ENCODE data around the gene PPIF. TPM values are rescaled to one million over a fixed set of nuclear protein-coding genes. Genes with fewer than 3 reads are reported as not detected.

The PPIF gene
- total RNA-seq, 2 donors from 2014 or later: 50.4 to 51.0 TPM

DNA sequence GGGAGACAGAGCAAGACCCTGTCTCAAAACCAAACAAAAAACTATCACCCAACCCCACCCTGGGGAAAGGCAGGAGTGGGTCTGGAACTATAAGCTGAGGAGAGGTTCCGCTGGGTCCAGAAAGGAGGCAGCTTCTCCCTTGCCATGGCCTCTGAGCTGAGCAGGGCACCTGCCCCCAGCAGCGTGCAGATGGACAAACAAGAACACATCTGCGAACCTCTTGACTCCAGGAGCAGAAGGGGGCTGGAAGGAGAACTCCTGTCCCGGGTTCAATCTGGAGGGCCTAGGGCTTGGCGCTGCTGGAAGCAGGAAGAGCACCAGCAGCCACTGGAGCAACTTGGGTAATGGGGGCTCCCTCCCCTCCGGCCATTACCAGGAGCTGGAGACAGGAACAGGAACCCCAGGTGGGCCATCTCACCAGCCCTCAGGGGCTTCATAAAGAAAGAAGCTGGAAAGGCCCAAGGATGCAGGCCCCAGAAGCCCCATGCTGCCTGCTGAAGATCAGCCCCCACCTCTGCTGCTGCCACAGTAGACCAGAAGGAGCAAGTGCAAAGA lies 19.0 kb upstream of the PPIF start:
- Mint-ChIP-seq H3K36me3 (ENCODE audit: low read depth) (peaks cover 3% of the 10 kb centered on the region), H3K9me3 (peaks cover 7% of the 10 kb centered on the region), H3K27me3 (ENCODE audit: insufficient read depth) (peaks cover 3% of the 10 kb centered on the region), H3K4me3 (no peak overlapping the region), H3K4me1 (no peaks in the 10 kb centered on the region), H3K27ac (no peak overlapping the region)
- H3K27ac ChIP-seq (ENCODE audit: low read depth, low read length): no peak overlapping the region
- no peak for DNase-seq
- TF ChIP-seq, protein P1, sequence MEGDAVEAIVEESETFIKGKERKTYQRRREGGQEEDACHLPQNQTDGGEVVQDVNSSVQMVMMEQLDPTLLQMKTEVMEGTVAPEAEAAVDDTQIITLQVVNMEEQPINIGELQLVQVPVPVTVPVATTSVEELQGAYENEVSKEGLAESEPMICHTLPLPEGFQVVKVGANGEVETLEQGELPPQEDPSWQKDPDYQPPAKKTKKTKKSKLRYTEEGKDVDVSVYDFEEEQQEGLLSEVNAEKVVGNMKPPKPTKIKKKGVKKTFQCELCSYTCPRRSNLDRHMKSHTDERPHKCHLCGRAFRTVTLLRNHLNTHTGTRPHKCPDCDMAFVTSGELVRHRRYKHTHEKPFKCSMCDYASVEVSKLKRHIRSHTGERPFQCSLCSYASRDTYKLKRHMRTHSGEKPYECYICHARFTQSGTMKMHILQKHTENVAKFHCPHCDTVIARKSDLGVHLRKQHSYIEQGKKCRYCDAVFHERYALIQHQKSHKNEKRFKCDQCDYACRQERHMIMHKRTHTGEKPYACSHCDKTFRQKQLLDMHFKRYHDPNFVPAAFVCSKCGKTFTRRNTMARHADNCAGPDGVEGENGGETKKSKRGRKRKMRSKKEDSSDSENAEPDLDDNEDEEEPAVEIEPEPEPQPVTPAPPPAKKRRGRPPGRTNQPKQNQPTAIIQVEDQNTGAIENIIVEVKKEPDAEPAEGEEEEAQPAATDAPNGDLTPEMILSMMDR (conservative IDR thresholded peaks at IDR 0.05): no peak
- 91 to 97% methylated on average over 3 to 6 of the region's 6 CpGs for WGBS, 2 experiments (ENCODE audit: insufficient coverage in 1 of 2, insufficient read length in 1 of 2)
- H3K4me1 ChIP-seq (ENCODE audit: control insufficient read depth, insufficient read depth, low read length): no peaks in the 10 kb centered on the region
- H3K36me3 ChIP-seq (ENCODE audit: control insufficient read depth, insufficient read depth, low read length): no peaks in the 10 kb centered on the region
- H3K9me3 ChIP-seq (ENCODE audit: control insufficient read depth, low read length): no peaks in the 10 kb centered on the region
- H3K9ac ChIP-seq (ENCODE audit: extremely low read depth, low read length, poor library complexity, severe bottlenecking): no peak overlapping the region
- no peak overlapping the region for H3K4me3 ChIP-seq (ENCODE audit: low read length)
- H3K27me3 ChIP-seq (ENCODE audit: control insufficient read depth, insufficient read depth, low read length, poor library complexity, severe bottlenecking): peaks cover 5% of the 10 kb centered on the region

DNA sequence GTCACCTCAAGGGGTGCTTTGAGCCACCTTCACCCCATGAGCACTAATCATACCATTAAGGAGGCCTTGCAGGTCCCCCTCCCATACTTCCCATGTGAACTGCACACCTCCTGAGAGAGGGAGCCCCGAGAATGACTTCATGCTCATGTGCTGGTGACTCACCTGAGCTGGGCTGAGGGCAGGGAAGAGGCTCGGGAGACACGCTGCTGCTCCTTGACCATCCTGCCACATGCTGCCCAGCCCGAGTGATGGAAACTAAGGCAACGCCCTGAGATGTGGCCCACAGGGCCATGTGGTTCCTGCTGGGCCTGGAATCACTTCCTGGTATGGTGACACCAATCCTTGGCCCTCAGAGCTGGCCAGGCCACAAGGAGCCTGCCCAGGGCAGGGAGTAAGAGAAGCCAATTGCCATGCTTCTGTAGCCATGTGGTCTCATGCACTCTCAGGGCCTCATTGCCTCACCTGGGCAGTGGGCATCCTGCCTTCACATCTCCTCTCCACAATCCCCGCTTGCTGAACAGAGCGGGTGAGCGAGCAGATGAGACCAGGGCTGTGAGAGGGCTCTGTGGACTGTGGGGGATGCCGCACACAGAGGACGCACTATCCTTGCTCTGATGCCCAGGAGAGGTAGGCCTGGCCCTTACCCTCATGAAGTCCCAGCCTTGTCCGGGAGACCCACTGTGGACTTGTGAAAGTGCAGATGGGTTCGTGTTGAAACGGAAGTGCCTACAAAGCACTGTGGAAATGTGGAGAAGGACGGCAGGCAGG lies 18.3 kb upstream of the PPIF start:
- H3K4me1 Mint-ChIP-seq: no peaks in the 10 kb centered on the region
- peaks cover 8% of the 10 kb centered on the region for H3K9me3 Mint-ChIP-seq
- H3K27ac Mint-ChIP-seq: no peak overlapping the region
- Histone ChIP-seq H3K27me3 (ENCODE audit: control insufficient read depth, insufficient read depth, low read length, poor library complexity, severe bottlenecking) (peaks cover 5% of the 10 kb centered on the region), H3K9ac (ENCODE audit: extremely low read depth, low read length, poor library complexity, severe bottlenecking) (no peak overlapping the region), H3K27ac (ENCODE audit: low read depth, low read length) (no peak overlapping the region), H3K4me3 (ENCODE audit: low read length) (no peak overlapping the region), H3K4me1 (ENCODE audit: control insufficient read depth, insufficient read depth, low read length) (no peaks in the 10 kb centered on the region), H3K36me3 (ENCODE audit: control insufficient read depth, insufficient read depth, low read length) (no peaks in the 10 kb centered on the region), H3K9me3 (ENCODE audit: control insufficient read depth, low read length) (no peaks in the 10 kb centered on the region)
- no peak for DNase-seq
- H3K36me3 Mint-ChIP-seq (ENCODE audit: low read depth): peaks cover 3% of the 10 kb centered on the region
- TF ChIP-seq, protein P1 (conservative IDR thresholded peaks at IDR 0.05): no peak
- no peak overlapping the region for H3K4me3 Mint-ChIP-seq
- WGBS, 2 experiments (ENCODE audit: insufficient coverage in 1 of 2, insufficient read length in 1 of 2): 91 to 94% methylated on average over 11 to 14 of the region's 14 CpGs
- peaks cover 3% of the 10 kb centered on the region for H3K27me3 Mint-ChIP-seq (ENCODE audit: insufficient read depth)

DNA sequence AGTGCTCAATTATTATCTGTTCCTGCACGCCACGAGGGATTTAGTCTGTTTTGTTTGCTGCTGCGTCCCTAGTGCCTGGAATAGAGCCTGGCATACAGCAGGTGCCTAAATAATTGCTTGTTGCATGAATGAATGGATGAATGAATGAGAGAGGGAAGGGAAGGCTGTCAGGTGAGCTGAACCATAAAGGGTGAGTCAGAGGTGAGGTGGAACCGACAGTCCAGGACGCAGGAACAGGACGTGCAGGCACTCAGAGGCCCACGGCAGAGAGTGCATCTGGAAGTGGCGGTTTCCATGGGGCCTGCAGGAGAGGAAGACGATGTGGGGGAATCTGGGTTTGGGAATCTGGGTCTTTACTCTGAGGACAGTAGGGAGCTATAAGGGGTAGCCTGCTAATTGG lies 17.7 kb upstream of the PPIF start:
- no peaks in the 10 kb centered on the region for H3K4me1 Mint-ChIP-seq

More for the DNA sequence above, 17.7 kb upstream of the PPIF start:
- DNase-seq: no peak
- TF ChIP-seq, protein P1 (conservative IDR thresholded peaks at IDR 0.05): no peak
- Histone ChIP-seq H3K4me3 (ENCODE audit: low read length) (no peak overlapping the region), H3K9ac (ENCODE audit: extremely low read depth, low read length, poor library complexity, severe bottlenecking) (no peak overlapping the region), H3K36me3 (ENCODE audit: control insufficient read depth, insufficient read depth, low read length) (no peaks in the 10 kb centered on the region), H3K27me3 (ENCODE audit: control insufficient read depth, insufficient read depth, low read length, poor library complexity, severe bottlenecking) (peaks cover 5% of the 10 kb centered on the region), H3K27ac (ENCODE audit: low read depth, low read length) (no peak overlapping the region), H3K9me3 (ENCODE audit: control insufficient read depth, low read length) (no peaks in the 10 kb centered on the region), H3K4me1 (ENCODE audit: control insufficient read depth, insufficient read depth, low read length) (no peaks in the 10 kb centered on the region)
- no peak overlapping the region for H3K27ac Mint-ChIP-seq
- no peak overlapping the region for H3K4me3 Mint-ChIP-seq
- WGBS, 2 experiments (ENCODE audit: insufficient coverage in 1 of 2, insufficient read length in 1 of 2): 93 to 97% methylated on average over 9 of the region's 9 CpGs
- H3K27me3 Mint-ChIP-seq (ENCODE audit: insufficient read depth): peaks cover 3% of the 10 kb centered on the region
- H3K36me3 Mint-ChIP-seq (ENCODE audit: low read depth): peaks cover 3% of the 10 kb centered on the region
- peaks cover 8% of the 10 kb centered on the region for H3K9me3 Mint-ChIP-seq

Data from endodermal cell (in vitro differentiated cells).